ENCODE measurements around the gene MAP3K9. TPM values are rescaled to one million over a fixed set of nuclear protein-coding genes. Genes with fewer than 3 reads are reported as not detected.
A peak's percentile ranks its signal among the peaks of the same experiment; 100 is the strongest.

MAP3K9 gene
- total and polyA plus RNA-seq, 8 donors = 2.1 to 7.6 (median 4.9) TPM

- intact Hi-C loops (cut with DNase I) = no loop called here
- WGBS, 2 donors = 51 to 69% methylated on average over 3 of the region's 3 CpGs
- no peaks in the 10 kb centered on the region for H3K9me3 ChIP-seq
- peak in 4 of 6 donors; percentile 59 to 67 (median 65) for DNase-seq
- no peaks in the 10 kb centered on the region for H3K27me3 ChIP-seq
- no peak overlapping the region for H3K4me3 ChIP-seq
- no peaks in the 10 kb centered on the region for H3K36me3 ChIP-seq
- H3K27ac ChIP-seq = peak overlapping the region in 3 of 4 donors; percentile 17 to 77 (median 67)
- no peak for FAIRE-seq
- TF ChIP-seq, protein P1, sequence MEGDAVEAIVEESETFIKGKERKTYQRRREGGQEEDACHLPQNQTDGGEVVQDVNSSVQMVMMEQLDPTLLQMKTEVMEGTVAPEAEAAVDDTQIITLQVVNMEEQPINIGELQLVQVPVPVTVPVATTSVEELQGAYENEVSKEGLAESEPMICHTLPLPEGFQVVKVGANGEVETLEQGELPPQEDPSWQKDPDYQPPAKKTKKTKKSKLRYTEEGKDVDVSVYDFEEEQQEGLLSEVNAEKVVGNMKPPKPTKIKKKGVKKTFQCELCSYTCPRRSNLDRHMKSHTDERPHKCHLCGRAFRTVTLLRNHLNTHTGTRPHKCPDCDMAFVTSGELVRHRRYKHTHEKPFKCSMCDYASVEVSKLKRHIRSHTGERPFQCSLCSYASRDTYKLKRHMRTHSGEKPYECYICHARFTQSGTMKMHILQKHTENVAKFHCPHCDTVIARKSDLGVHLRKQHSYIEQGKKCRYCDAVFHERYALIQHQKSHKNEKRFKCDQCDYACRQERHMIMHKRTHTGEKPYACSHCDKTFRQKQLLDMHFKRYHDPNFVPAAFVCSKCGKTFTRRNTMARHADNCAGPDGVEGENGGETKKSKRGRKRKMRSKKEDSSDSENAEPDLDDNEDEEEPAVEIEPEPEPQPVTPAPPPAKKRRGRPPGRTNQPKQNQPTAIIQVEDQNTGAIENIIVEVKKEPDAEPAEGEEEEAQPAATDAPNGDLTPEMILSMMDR (IDR thresholded peaks at IDR 0.05) = no peak
- peak; percentile 64 to 76 (median 68) for ATAC-seq
- peaks cover 10 to 21% (median 15%) of the 10 kb centered on the region in 3 donors for H3K4me1 ChIP-seq
Measured at GRCh38 chr14:70754991-70755390, 54.3 kb downstream of the MAP3K9 start.

- Histone ChIP-seq H3K27ac (peak overlapping the region; percentile 9 to 77 (median 49)), H3K9me3 (no peaks in the 10 kb centered on the region), H3K27me3 (no peaks in the 10 kb centered on the region), H3K4me3 (no peak overlapping the region), H3K4me1 (peaks cover 10 to 21% (median 15%) of the 10 kb centered on the region in 3 donors), H3K36me3 (peaks cover 0 to 7% (median 0%) of the 10 kb centered on the region in 3 donors)
- intact Hi-C loops (cut with DNase I) = no loop called here
- FAIRE-seq (no peak), ATAC-seq (peak; percentile 81 to 97 (median 94)), DNase-seq (peak in 4 of 6 donors; percentile 39 to 65 (median 56))
- WGBS, 2 donors = 23 to 25% methylated on average over 4 of the region's 4 CpGs
- TF ChIP-seq, protein P1 (IDR thresholded peaks at IDR 0.05) = no peak
Measured at GRCh38 chr14:70753518-70753953, 55.8 kb downstream of the MAP3K9 start.

DNA sequence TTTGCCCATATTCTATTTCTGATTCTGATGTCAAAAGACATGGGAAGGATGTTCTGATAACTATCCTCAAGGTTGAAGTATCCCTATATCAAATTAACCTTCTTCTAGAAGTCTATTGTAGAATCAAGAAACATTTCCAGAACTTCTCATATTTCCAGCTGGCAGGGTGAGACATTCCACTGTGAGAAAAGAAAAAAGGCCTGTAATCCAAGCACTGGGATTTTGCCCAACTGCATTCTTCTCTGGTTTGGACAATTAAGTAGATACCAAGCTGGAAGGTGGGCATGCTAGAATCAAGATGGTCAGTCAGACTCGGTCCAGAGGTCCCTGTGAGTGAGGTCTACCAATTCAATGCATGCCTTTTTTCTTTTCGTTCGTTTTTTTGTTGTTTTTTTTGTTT lies 60.9 kb downstream of the MAP3K9 start:
- TF ChIP-seq, protein P1 (IDR thresholded peaks at IDR 0.05) = no peak
- no peak overlapping the region for H3K27ac ChIP-seq

DNA sequence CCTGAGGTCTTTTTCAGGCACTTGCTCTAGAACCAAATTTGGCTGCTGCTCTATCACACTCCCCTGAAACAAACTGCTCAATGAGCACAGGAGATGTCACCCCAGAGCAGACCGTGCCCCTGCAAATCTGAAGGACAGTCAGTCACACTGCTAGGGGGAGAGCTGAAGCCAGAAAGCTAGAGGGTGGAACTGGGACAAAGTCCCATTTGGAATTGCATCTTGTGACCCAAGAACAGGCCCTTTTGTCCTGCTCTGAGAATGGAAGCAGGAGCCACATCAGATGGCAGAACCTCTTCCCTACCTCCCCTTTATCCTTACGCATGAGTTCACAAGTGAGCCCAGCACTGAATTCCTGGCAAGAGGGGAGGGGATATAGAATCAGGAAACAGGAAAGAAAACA lies 64.7 kb downstream of the MAP3K9 start:
- Histone ChIP-seq H3K4me1 (no peaks in the 10 kb centered on the region), H3K9me3 (no peaks in the 10 kb centered on the region), H3K36me3 (peaks cover 0 to 6% (median 0%) of the 10 kb centered on the region in 3 donors), H3K27me3 (no peaks in the 10 kb centered on the region), H3K4me3 (no peak overlapping the region), H3K27ac (no peak overlapping the region)
- WGBS, 2 donors = 90 to 98% methylated on average over 2 of the region's 2 CpGs
- DNase-seq (no peak), FAIRE-seq (no peak), ATAC-seq (no peak)
- TF ChIP-seq, protein P1 (IDR thresholded peaks at IDR 0.05) = no peak
- intact Hi-C loops (cut with DNase I) = no loop called here

More for the DNA sequence above, 60.9 kb downstream of the MAP3K9 start:
- peaks cover 0 to 7% (median 0%) of the 10 kb centered on the region in 3 donors for H3K36me3 ChIP-seq
- FAIRE-seq = no peak
- no peaks in the 10 kb centered on the region for H3K9me3 ChIP-seq
- intact Hi-C loops (cut with DNase I) = no loop called here
- ATAC-seq = no peak
- no peak overlapping the region for H3K4me3 ChIP-seq
- 49 to 56% methylated on average over 3 of the region's 3 CpGs for WGBS, 2 donors
- no peaks in the 10 kb centered on the region for H3K27me3 ChIP-seq
- no peak for DNase-seq
- H3K4me1 ChIP-seq = peaks cover 0 to 10% (median 5%) of the 10 kb centered on the region in 3 donors

DNA sequence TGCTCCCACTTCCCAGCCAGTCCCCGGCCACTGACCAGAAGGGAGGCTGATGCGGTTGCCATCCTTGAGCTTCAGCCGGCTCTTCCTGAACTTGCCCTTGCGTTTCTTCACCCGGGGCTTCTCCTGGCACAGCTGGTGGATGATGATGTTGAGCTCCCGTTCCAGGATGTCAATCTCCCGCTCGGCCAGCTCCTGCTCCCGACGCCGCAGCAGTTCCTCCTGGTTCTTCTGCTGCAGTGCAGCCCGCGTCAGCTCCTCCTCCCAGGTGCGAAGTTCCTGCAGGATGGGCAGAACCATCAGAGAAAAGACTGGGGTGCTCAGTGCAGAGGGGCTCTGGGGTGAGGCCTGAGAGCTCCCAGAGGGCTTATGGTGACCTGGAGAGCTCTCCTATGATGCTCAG lies 67.0 kb downstream of the MAP3K9 start:
- Histone ChIP-seq H3K27ac (no peak overlapping the region), H3K4me1 (no peaks in the 10 kb centered on the region), H3K4me3 (no peak overlapping the region), H3K36me3 (no peaks in the 10 kb centered on the region), H3K27me3 (no peaks in the 10 kb centered on the region), H3K9me3 (no peaks in the 10 kb centered on the region)
- TF ChIP-seq, protein P1 (IDR thresholded peaks at IDR 0.05) = no peak
- ATAC-seq (no peak), FAIRE-seq (no peak), DNase-seq (no peak)
- 93 to 97% methylated on average over 14 of the region's 14 CpGs for WGBS, 2 donors
- intact Hi-C loops (cut with DNase I) = no loop called here

All from pancreas (tissue), 10 donors.